GM18526 (cell line): ENCODE results near the gene NUAK1.

Source experiments
- POLR2A ChIP-seq: IDR thresholded peaks from 3 replicates; pipeline ENCODE4 v1.6.1; 2011; ENCODE audit not compliant: insufficient read length; ENCODE audit errors: extremely low read depth

The NUAK1 gene

GRCh38 chr12:106154751-106155273 is 16.1 kb upstream of the NUAK1 start:
- no peak for TF ChIP-seq POLR2A

- no peak for TF ChIP-seq POLR2A
Observed at GRCh38 chr12:106152334-106152733, 13.6 kb upstream of the NUAK1 start.

- no peak for TF ChIP-seq POLR2A
Observed at GRCh38 chr12:106150555-106150954, 11.8 kb upstream of the NUAK1 start.

- TF ChIP-seq POLR2A, result no peak
Observed at GRCh38 chr12:106149096-106149784, 10.5 kb upstream of the NUAK1 start.

GRCh38 chr12:106147956-106148355 is 9.2 kb upstream of the NUAK1 start:
- TF ChIP-seq POLR2A, result no peak

- TF ChIP-seq POLR2A, result no peak
Observed at GRCh38 chr12:106146987-106147386, 8.2 kb upstream of the NUAK1 start.

- no peak for TF ChIP-seq POLR2A
Observed at GRCh38 chr12:106145539-106146447, 7.0 kb upstream of the NUAK1 start.

- no peak for TF ChIP-seq POLR2A
Observed at GRCh38 chr12:106144847-106145246, 6.1 kb upstream of the NUAK1 start.

- no peak for TF ChIP-seq POLR2A
Observed at GRCh38 chr12:106142591-106143261, 4.0 kb upstream of the NUAK1 start.

- no peak for TF ChIP-seq POLR2A
Observed at GRCh38 chr12:106141452-106141851, 2.7 kb upstream of the NUAK1 start.

- no peak for TF ChIP-seq POLR2A
Observed at GRCh38 chr12:106141003-106141402, 2.2 kb upstream of the NUAK1 start.

GRCh38 chr12:106140223-106140986 is 1.7 kb upstream of the NUAK1 start:
- TF ChIP-seq POLR2A, result no peak

- no peak for TF ChIP-seq POLR2A
Observed at GRCh38 chr12:106139422-106140171, 843 bp upstream of the NUAK1 start.

GRCh38 chr12:106138357-106138632 is 459 bp downstream of the NUAK1 start:
- TF ChIP-seq POLR2A, result no peak
